AG09309 (cell line): ENCODE results near the gene DDX20.

Experiments
- DNase-seq: peaks from one replicate; pipeline ENCODE4 v3.0.0-alpha.2; 2010; ENCODE audit warnings: low read depth
- H3K4me3 ChIP-seq: 2 replicates; pipeline ENCODE4 v1.5.1; 2011; ENCODE audit warnings: mild to moderate bottlenecking, low read depth, low read length, moderate library complexity; ENCODE audit not compliant: control insufficient read depth
- CTCF ChIP-seq: IDR thresholded peaks from 2 replicates; pipeline ENCODE4 v1.5.1; 2011; ENCODE audit warnings: mild to moderate bottlenecking, low read depth, low read length, inconsistent platforms; ENCODE audit not compliant: insufficient read depth, control insufficient read depth; ENCODE audit errors: missing control alignments

The DDX20 gene

GRCh38 chr1:111719135-111719534 lies 36.6 kb upstream of the DDX20 start:
- no peak for DNase-seq
- no peak for TF ChIP-seq CTCF
- no peak overlapping the region for H3K4me3 ChIP-seq

- DNase-seq = no peak
- TF ChIP-seq CTCF = no peak
- no peak overlapping the region for H3K4me3 ChIP-seq
Observed at GRCh38 chr1:111719674-111720132, 36.0 kb upstream of the DDX20 start.

GRCh38 chr1:111720274-111720976 lies 35.3 kb upstream of the DDX20 start:
- DNase-seq = no peak
- no peak overlapping the region for H3K4me3 ChIP-seq
- no peak for TF ChIP-seq CTCF

GRCh38 chr1:111720977-111721786 lies 34.5 kb upstream of the DDX20 start:
- no peak for TF ChIP-seq CTCF
- no peak overlapping the region for H3K4me3 ChIP-seq
- DNase-seq = no peak

- no peak for TF ChIP-seq CTCF
- DNase-seq = no peak
- no peak overlapping the region for H3K4me3 ChIP-seq
Observed at GRCh38 chr1:111723091-111723806, 32.5 kb upstream of the DDX20 start.

- DNase-seq = no peak
- no peak overlapping the region for H3K4me3 ChIP-seq
- no peak for TF ChIP-seq CTCF
Observed at GRCh38 chr1:111723871-111724270, 31.8 kb upstream of the DDX20 start.
